H1 (cell line): ENCODE data around the gene MBNL1. TPM values are rescaled to one million over a fixed set of nuclear protein-coding genes. Genes with fewer than 3 reads are reported as not detected.
A peak's percentile ranks its signal among the peaks of the same experiment; 100 is the strongest.
"Not testable (repeated sequence)": the region's sequence is repeated elsewhere in the genome, so short reads cannot be mapped to it uniquely, and the experiment has no call there.

ENCODE experiments used
- CTCF ChIA-PET: fragments of 300-600 bp; sonication (Branson Sonifier 250); formaldehyde crosslinking; loops from one replicate; lab custom pipeline; 2021; ENCODE audit not compliant: partially characterized antibody; lab: Charles Lee
- POLR2A ChIA-PET: fragments of 300-600 bp; sonication (Branson Sonifier 250); formaldehyde crosslinking; loops from one replicate; lab custom pipeline; 2021; ENCODE audit warnings: inconsistent platforms; ENCODE audit not compliant: partially characterized antibody; lab: Charles Lee
- DNase-seq, 2 experiments: peaks; one replicate each; pipeline versions ENCODE4 v3.0.0 to v3.0.0-alpha.2; 2010 to 2022; ENCODE audit warnings: low spot score in 2 of 2, low read depth in 1 of 2, mixed read lengths in 1 of 2
- FAIRE-seq: peaks from 2 replicates; lab custom pipeline; 2011; peaks lifted over from hg19 to GRCh38; lab: Jason Lieb, UNC
- H2AFZ ChIP-seq: 2 replicates; pipeline ENCODE4 v1.8.1; 2012; ENCODE audit warnings: low read length, inconsistent platforms
- H2AK5ac ChIP-seq: 2 replicates; pipeline ENCODE4 v1.6.1; 2013; ENCODE audit warnings: low read depth, low read length
- H2BK120ac ChIP-seq: replicated peaks from 2 replicates; pipeline ENCODE3; 2013; ENCODE audit warnings: low read depth, low read length, inconsistent platforms
- H2BK12ac ChIP-seq: 2 replicates; pipeline ENCODE4 v1.6.1; 2013; ENCODE audit warnings: low read depth, low read length
- H2BK15ac ChIP-seq: 2 replicates; pipeline ENCODE4 v1.6.1; 2013; ENCODE audit warnings: low read length
- H2BK20ac ChIP-seq: 2 replicates; pipeline ENCODE4 v1.6.1; 2013; ENCODE audit warnings: low read length
- H2BK5ac ChIP-seq: 2 replicates; pipeline ENCODE4 v1.6.1; 2013; ENCODE audit warnings: low read depth, low read length
- H3K14ac ChIP-seq: 2 replicates; pipeline ENCODE4 v1.6.1; 2013; ENCODE audit warnings: inconsistent platforms; ENCODE audit not compliant: insufficient read length
- H3K18ac ChIP-seq: 2 replicates; pipeline ENCODE4 v1.6.1; 2013; ENCODE audit warnings: low read length; ENCODE audit errors: extremely low read depth
- H3K23ac ChIP-seq: 2 replicates; pipeline ENCODE4 v1.6.1; 2013; ENCODE audit warnings: inconsistent platforms; ENCODE audit not compliant: insufficient read length
- H3K23me2 ChIP-seq: 2 replicates; pipeline ENCODE4 v1.6.1; 2013; ENCODE audit warnings: low read depth, low read length
- H3K27ac ChIP-seq: 2 replicates; pipeline ENCODE4 v1.6.1; 2011; ENCODE audit warnings: low read depth, low read length, inconsistent platforms
- H3K27me3 ChIP-seq, 4 experiments: replicated peaks in 1 of 4; 1 replicate in 1 of 4; 2 replicates in 3 of 4; pipeline versions ENCODE4 v1.6.1 to v1.8.1; 2011 to 2013; ENCODE audit warnings: low read length in 3 of 4, mild to moderate bottlenecking in 3 of 4, inconsistent platforms in 2 of 4, mixed read lengths in 2 of 4, moderate library complexity in 1 of 4; ENCODE audit not compliant: control insufficient read depth in 3 of 4, insufficient read depth in 3 of 4; ENCODE audit errors: extremely low read depth in 1 of 4
- H3K36me3 ChIP-seq, 4 experiments: 2 replicates each; pipeline versions ENCODE4 v1.6.1 to v1.8.1; 2011 to 2013; ENCODE audit warnings: mild to moderate bottlenecking in 4 of 4, low read length in 3 of 4, moderate library complexity in 2 of 4, control low read depth in 1 of 4, inconsistent platforms in 1 of 4; ENCODE audit not compliant: insufficient read depth in 4 of 4, control insufficient read depth in 2 of 4
- H3K4ac ChIP-seq: replicated peaks from 2 replicates; pipeline ENCODE3; 2013; ENCODE audit warnings: low read length, low read depth, mixed read lengths, inconsistent platforms; ENCODE audit not compliant: insufficient read length
- H3K4me1 ChIP-seq, 4 experiments: replicated peaks in 1 of 4; 1 replicate in 1 of 4; 2 replicates in 3 of 4; pipeline versions ENCODE4 v1.6.1 to v1.8.1; 2011 to 2013; ENCODE audit warnings: low read length in 3 of 4, inconsistent platforms in 2 of 4, mixed read lengths in 1 of 4; ENCODE audit not compliant: insufficient read depth in 4 of 4, control insufficient read depth in 3 of 4
- H3K4me2 ChIP-seq, 2 experiments: 2 replicates each; pipeline versions ENCODE4 v1.6.1 to v1.8.1; 2011 to 2013; ENCODE audit warnings: low read depth in 2 of 2, low read length in 2 of 2, control low read depth in 1 of 2, inconsistent platforms in 1 of 2, mild to moderate bottlenecking in 1 of 2; ENCODE audit not compliant: insufficient read depth in 1 of 2
- H3K4me3 ChIP-seq, 4 experiments: fragments of 200-600, 300-600 bp in 1 of 4; sonication (generic), shearing (Covaris generic), sonication (Bioruptor Twin) in 1 of 4; 2 replicates each; pipeline versions ENCODE4 v1.5.1 to v1.8.1; 2011 to 2016; ENCODE audit warnings: low read length in 4 of 4, low read depth in 3 of 4, control low read depth in 2 of 4, inconsistent platforms in 2 of 4, mild to moderate bottlenecking in 2 of 4, mixed read lengths in 1 of 4, moderate library complexity in 1 of 4; ENCODE audit not compliant: insufficient read depth in 2 of 4; ENCODE audit errors: extremely low read depth in 1 of 4
- H3K56ac ChIP-seq: replicated peaks from 2 replicates; pipeline ENCODE3; 2013; ENCODE audit warnings: low read depth, mild to moderate bottlenecking, mixed read lengths, low read length, inconsistent platforms; ENCODE audit not compliant: insufficient read length
- H3K79me1 ChIP-seq: 2 replicates; pipeline ENCODE4 v1.6.1; 2013; ENCODE audit warnings: low read depth, low read length, control low read depth
- H3K79me2 ChIP-seq, 2 experiments: 2 replicates each; pipeline versions ENCODE4 v1.6.1 to v1.8.1; 2012 to 2013; ENCODE audit warnings: low read length in 2 of 2, mild to moderate bottlenecking in 2 of 2, inconsistent platforms in 1 of 2; ENCODE audit not compliant: insufficient read depth in 2 of 2, control insufficient read depth in 1 of 2
- H3K9ac ChIP-seq, 4 experiments: replicated peaks in 1 of 4; 1 replicate in 1 of 4; 2 replicates in 3 of 4; pipeline versions ENCODE4 v1.6.1 to v1.8.1; 2011 to 2013; ENCODE audit warnings: low read depth in 3 of 4, low read length in 3 of 4, control low read depth in 2 of 4, mild to moderate bottlenecking in 2 of 4, moderate library complexity in 2 of 4, inconsistent platforms in 1 of 4; ENCODE audit errors: extremely low read depth in 1 of 4
- H3K9me3 ChIP-seq, 2 experiments: 2 replicates each; pipeline versions ENCODE4 v1.6.1 to v1.8.1; 2012 to 2013; ENCODE audit warnings: mild to moderate bottlenecking in 2 of 2, moderate library complexity in 2 of 2, control low read depth in 1 of 2, inconsistent platforms in 1 of 2, low read depth in 1 of 2, low read length in 1 of 2, mixed read lengths in 1 of 2; ENCODE audit not compliant: insufficient read depth in 2 of 2
- H4K20me1 ChIP-seq, 2 experiments: replicated peaks in 1 of 2; 2 replicates each; pipeline versions ENCODE3 to v1.8.1; 2011 to 2013; ENCODE audit warnings: inconsistent platforms in 2 of 2, low read length in 2 of 2, mild to moderate bottlenecking in 1 of 2; ENCODE audit not compliant: insufficient read depth in 2 of 2, control insufficient read depth in 1 of 2
- H4K5ac ChIP-seq: 2 replicates; pipeline ENCODE4 v1.6.1; 2013; ENCODE audit warnings: low read length, low read depth, mixed read lengths, inconsistent platforms; ENCODE audit not compliant: insufficient read length
- H4K8ac ChIP-seq: 2 replicates; pipeline ENCODE4 v1.8.0; 2013; ENCODE audit warnings: mild to moderate bottlenecking, moderate library complexity, low read length, inconsistent platforms; ENCODE audit not compliant: insufficient read depth; ENCODE audit errors: extremely low read depth
- H4K91ac ChIP-seq: replicated peaks from 2 replicates; pipeline ENCODE3; 2013; ENCODE audit warnings: low read length, mixed read lengths, inconsistent platforms; ENCODE audit not compliant: insufficient read length
- KDM1A ChIP-seq: fragments of 200-600, 300-600 bp; sonication (generic); IDR thresholded peaks from 2 replicates; pipeline ENCODE4 v1.7.1; 2016; ENCODE audit warnings: mild to moderate bottlenecking, low read length, borderline replicate concordance
- WGBS, 2 experiments: shearing (Covaris generic) in 1 of 2; methylation state at CpG; one replicate each; pipeline versions ENCODE4 v1.1.6 to v1.1.7; 2013 to 2015; ENCODE audit warnings: low lambda C conversion rate in 2 of 2, mixed read lengths in 2 of 2, inconsistent platforms in 1 of 2, low coverage in 1 of 2, missing lambda C conversion rate in 1 of 2; ENCODE audit not compliant: insufficient replicate concordance in 2 of 2, insufficient coverage in 1 of 2, insufficient read length in 1 of 2; ENCODE audit errors: extremely low coverage in 1 of 2, missing lambda C conversion rate in 1 of 2; 5-methylcytosine and 5-hydroxymethylcytosine counted together
- polyA plus RNA-seq, 7 experiments: library from polyadenylated mRNA; depleted of rRNA in 3 of 7; stranded (reverse) in 5 of 7; unstranded in 2 of 7; fragments of >200 nt in 5 of 7; fragments of 200-250 nt in 2 of 7; gene quantifications; 1 replicate in 5 of 7; 2 replicates in 1 of 7; 4 replicates in 1 of 7; pipeline versions ENCODE4 v1.2.1 to v1.2.3, GENCODE V29; 2011 to 2013; ENCODE audit warnings: missing spikeins in 2 of 7, mixed read lengths in 2 of 7
- total RNA-seq: library from RNA; stranded (reverse); fragmentation: NEBNext Ultra II Directional; extraction: Animal tissue kit (Norgen Biotek cat#: 25700); gene quantifications from 2 replicates; pipeline ENCODE4 v1.2.1, GENCODE V29; 2021

Gene MBNL1
- total and polyA plus RNA-seq, 2 of the 8 experiments (the other 6 are each of a cell fraction or from before 2014, with no cell fraction given), result 5.0 to 16.4 TPM

DNA sequence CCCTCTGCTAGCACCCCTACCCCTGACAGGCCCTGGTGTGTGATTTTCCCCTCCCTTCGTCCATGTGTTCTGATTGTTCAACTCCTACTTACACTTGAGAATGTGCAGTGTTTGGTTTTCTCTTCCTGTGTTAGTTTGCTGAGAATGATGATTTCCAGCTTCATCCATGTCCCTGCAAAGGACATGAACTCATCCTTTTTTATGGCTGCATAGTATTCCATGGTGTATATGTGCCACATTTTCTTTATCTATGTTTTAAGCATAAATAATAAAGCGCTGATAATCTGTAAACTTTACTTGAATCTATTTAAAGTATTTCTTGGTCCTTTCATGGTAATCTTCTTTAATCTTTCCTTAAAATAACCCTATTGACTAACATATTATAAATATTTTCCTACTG lies 128.6 kb downstream of the MBNL1 start:
- H3K9me3 ChIP-seq, H4K20me1 ChIP-seq, FAIRE-seq, H3K4me2 ChIP-seq, H2BK120ac ChIP-seq, H3K14ac ChIP-seq, H2BK15ac ChIP-seq, H2AFZ ChIP-seq, H2AK5ac ChIP-seq, H3K23me2 ChIP-seq, H3K4me3 ChIP-seq, POLR2A ChIA-PET, H3K23ac ChIP-seq, H2BK12ac ChIP-seq, H3K56ac ChIP-seq, H4K91ac ChIP-seq, H2BK20ac ChIP-seq, H3K27ac ChIP-seq, H3K18ac ChIP-seq, H4K8ac ChIP-seq, H3K9ac ChIP-seq, H3K4ac ChIP-seq, H3K27me3 ChIP-seq, CTCF ChIA-PET, H3K36me3 ChIP-seq, H4K5ac ChIP-seq, DNase-seq, H3K4me1 ChIP-seq, H2BK5ac ChIP-seq, H3K79me1 ChIP-seq: not testable (repeated sequence)
- WGBS, 2 experiments, result 95% methylated on average over 2 of the region's 2 CpGs; no CpG with 5 or more reads in 1 of the 2 experiments
- TF ChIP-seq KDM1A, result 0 out of 2 replicates have a peak, but pooled peaks have one; percentile 15
- peaks cover 0 to 16% of the 10 kb centered on the region in 2 experiments; a peak in 2 of 4 replicates for H3K79me2 ChIP-seq
